ENCODE data around the gene VDAC1. TPM values are rescaled to one million over a fixed set of nuclear protein-coding genes. Genes with fewer than 3 reads are reported as not detected.
A peak's percentile ranks its signal among the peaks of the same experiment; 100 is the strongest.

VDAC1 gene
- total and polyA plus RNA-seq, 10 of the 15 experiments (the other 5 are each of a cell fraction or from before 2014, with no cell fraction given) = 245 to 488 (median 349) TPM

- Histone ChIP-seq H3K4me3 (0 out of 2 replicates have a peak overlapping the region, but pooled peaks have one; percentile 58), H2AFZ (ENCODE audit: control insufficient read depth, low read depth, low read length) (no peak overlapping the region), H3K9ac (ENCODE audit: control insufficient read depth, insufficient read depth, low read length) (no peak overlapping the region), H3K36me3 (ENCODE audit: control insufficient read depth in 2 of 2, insufficient read depth in 2 of 2, low read length in 1 of 2) (peaks cover 10 to 19% of the 10 kb centered on the region in 2 experiments), H3K27me3 (replicated peaks in 1 of 2; ENCODE audit: control insufficient read depth in 2 of 2, insufficient read depth in 2 of 2, low read length in 1 of 2) (no peaks in the 10 kb centered on the region), H3K4me2 (ENCODE audit: control insufficient read depth, insufficient read depth) (no peak overlapping the region), H4K20me1 (ENCODE audit: control insufficient read depth, insufficient read depth) (no peaks in the 10 kb centered on the region), H3K9me3 (replicated peaks; ENCODE audit: control insufficient read depth, insufficient read depth, low read length) (no peaks in the 10 kb centered on the region), H3K4me1 (ENCODE audit: control insufficient read depth, insufficient read depth, low read length) (no peaks in the 10 kb centered on the region), H3K27ac (ENCODE audit: control insufficient read depth, insufficient read depth) (no peak overlapping the region), H3K79me2 (ENCODE audit: control insufficient read depth, insufficient read depth, low read length) (peaks cover 25% of the 10 kb centered on the region)
- intact Hi-C loops (cut with micrococcal nuclease; ENCODE audit: unreplicated experiment) = no loop called here
- DNase-seq (ENCODE audit: low read depth, low spot score) (no peak), FAIRE-seq (no peak), ATAC-seq (no peak)
- RAD21 ChIA-PET (ENCODE audit: unreplicated experiment) = interaction anchor here (1.0 to 2.7 kb wide), 14 partner anchors 8 to 1008 kb away, joined by 3 to 19 read pairs (median 4); no protein-coding TSS in a partner anchor
- in situ Hi-C loops (cut with MboI) = no loop called here
- POLR2A ChIA-PET = interaction anchor here (0.9 to 2.3 kb wide), 9 partner anchors 8 to 146 kb away, joined by 3 to 12 read pairs (median 4); no protein-coding TSS in a partner anchor
- WGBS (ENCODE audit: insufficient coverage, insufficient replicate concordance, low lambda C conversion rate, missing lambda C conversion rate) = 77% methylated on average over 2 of the region's 2 CpGs
- SMC1A ChIA-PET (ENCODE audit: uncharacterized antibody, unreplicated experiment) = interaction anchor here (0.8 to 2.9 kb wide), 17 partner anchors 9 to 224 kb away, joined by 3 to 31 read pairs (median 5); no protein-coding TSS in a partner anchor
- TF ChIP-seq PML (IDR thresholded peaks at IDR 0.05; ENCODE audit: low read length) (0 out of 2 replicates have a peak, but pooled peaks have one; percentile 30), MEF2A (IDR thresholded peaks at IDR 0.05; ENCODE audit: insufficient read depth, low read depth, low read length) (no peak)
- CTCF ChIA-PET = interaction anchor here (0.6 to 4.5 kb wide), 21 partner anchors 9 to 547 kb away, joined by 3 to 41 read pairs (median 4); partner anchors contain the start of gene VDAC1
- no TSS peak for BruUV-seq (replicated peaks)
These were observed 34.4 kb downstream of the VDAC1 start for GRCh38 chr5:133970325-133970909.

DNA sequence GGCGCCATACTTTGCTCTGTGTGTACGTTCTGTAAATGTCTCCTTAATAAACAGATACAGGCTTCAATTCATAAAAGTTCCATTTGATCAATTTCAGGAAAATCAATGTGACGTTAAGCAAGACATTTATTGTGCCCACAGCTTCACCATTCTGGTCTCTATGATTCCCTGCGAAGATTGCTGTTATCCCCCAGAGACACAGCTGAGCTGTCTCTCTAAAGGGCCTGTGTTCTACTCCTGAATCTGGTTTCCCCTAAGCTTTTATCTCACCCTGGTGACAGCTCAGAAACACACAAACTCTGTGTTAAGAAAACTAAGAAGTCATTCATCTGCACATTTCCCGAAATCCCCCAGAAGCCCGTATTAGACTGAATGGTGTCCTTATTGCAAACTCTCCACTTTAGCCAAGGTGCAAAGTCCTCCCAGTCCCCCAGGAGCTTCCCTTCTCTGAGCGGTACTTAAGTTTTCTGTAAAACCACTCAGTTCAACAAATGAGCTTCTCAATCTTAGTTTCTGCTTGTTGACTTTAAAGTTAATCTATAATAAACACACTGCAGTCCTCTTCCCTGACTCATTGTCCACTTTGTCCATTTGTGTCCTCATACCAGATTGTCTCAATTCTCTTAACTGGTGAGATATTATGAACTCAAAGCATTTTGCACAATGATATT, 35.0 kb downstream of the VDAC1 start:
- peak overlapping the region; percentile 50 for H3K4me2 ChIP-seq (ENCODE audit: control insufficient read depth, insufficient read depth)
- ATAC-seq (peak; percentile 46), DNase-seq (ENCODE audit: low read depth, low spot score) (peak; percentile 42), FAIRE-seq (peak; percentile 74)
- intact Hi-C loops (cut with micrococcal nuclease; ENCODE audit: unreplicated experiment) (no loop called here), in situ Hi-C loops (cut with MboI) (no loop called here)
- peaks cover 10 to 18% of the 10 kb centered on the region in 2 experiments for H3K36me3 ChIP-seq (ENCODE audit: control insufficient read depth in 2 of 2, insufficient read depth in 2 of 2, low read length in 1 of 2)
- no peak overlapping the region for H2AFZ ChIP-seq (ENCODE audit: control insufficient read depth, low read depth, low read length)
- BruUV-seq (replicated peaks) = no TSS peak
- H3K4me3 ChIP-seq = peak overlapping the region; percentile 58
- peak overlapping the region; percentile 73 for H3K27ac ChIP-seq (ENCODE audit: control insufficient read depth, insufficient read depth)
- ChIA-PET SMC1A (ENCODE audit: uncharacterized antibody, unreplicated experiment) (interaction anchor here (0.5 to 2.9 kb wide), 21 partner anchors 8 to 828 kb away, joined by 3 to 31 read pairs (median 5); no protein-coding TSS in a partner anchor), CTCF (interaction anchor here (0.6 to 4.5 kb wide), 22 partner anchors 8 to 864 kb away, joined by 3 to 41 read pairs (median 4); partner anchors contain the start of gene VDAC1), RAD21 (ENCODE audit: unreplicated experiment) (interaction anchor here (0.8 to 2.7 kb wide), 22 partner anchors 9 to 1007 kb away, joined by 3 to 19 read pairs (median 4); no protein-coding TSS in a partner anchor), POLR2A (interaction anchor here (0.6 to 2.3 kb wide), 13 partner anchors 9 to 146 kb away, joined by 3 to 12 read pairs (median 3); no protein-coding TSS in a partner anchor)
- H3K9me3 ChIP-seq (replicated peaks; ENCODE audit: control insufficient read depth, insufficient read depth, low read length) = no peaks in the 10 kb centered on the region; the same call in 2 of the 3 replicates
- WGBS (ENCODE audit: insufficient coverage, insufficient replicate concordance, low lambda C conversion rate, missing lambda C conversion rate) = under 1% methylated on average over 7 of the region's 7 CpGs
- H4K20me1 ChIP-seq (ENCODE audit: control insufficient read depth, insufficient read depth) = no peaks in the 10 kb centered on the region
- no peaks in the 10 kb centered on the region for H3K4me1 ChIP-seq (ENCODE audit: control insufficient read depth, insufficient read depth, low read length)
- peak overlapping the region; percentile 91; the same call in 1 of the 2 replicates for H3K9ac ChIP-seq (ENCODE audit: control insufficient read depth, insufficient read depth, low read length)
- peaks cover 29% of the 10 kb centered on the region for H3K79me2 ChIP-seq (ENCODE audit: control insufficient read depth, insufficient read depth, low read length)
- H3K27me3 ChIP-seq (replicated peaks in 1 of 2; ENCODE audit: control insufficient read depth in 2 of 2, insufficient read depth in 2 of 2, low read length in 1 of 2) = no peaks in the 10 kb centered on the region
- TF ChIP-seq DPF2 (IDR thresholded peaks at IDR 0.05) (0 out of 2 replicates have a peak, but pooled peaks have one; percentile 8), SIN3A (IDR thresholded peaks at IDR 0.05; ENCODE audit: low read depth, low read length) (no peak), SKIL (IDR thresholded peaks at IDR 0.05; ENCODE audit: low read depth, poor library complexity, severe bottlenecking) (peak; percentile 33), NR2F1 (conservative IDR thresholded peaks at IDR 0.05) (no peak), NBN (IDR thresholded peaks at IDR 0.05) (peak; percentile 43), POLR2AphosphoS5 (IDR thresholded peaks at IDR 0.05; ENCODE audit: low read length) (peak; percentile 50; the same call in 1 of the 2 replicates), ZNF384 (IDR thresholded peaks at IDR 0.05; ENCODE audit: borderline replicate concordance, low read depth, low read length) (no peak), RCOR1 (conservative IDR thresholded peaks at IDR 0.05; ENCODE audit: low read depth, low read length) (no peak), CREB1 (IDR thresholded peaks at IDR 0.05; ENCODE audit: low read depth) (0 out of 2 replicates have a peak, but pooled peaks have one; percentile 10), IKZF2 (IDR thresholded peaks at IDR 0.05) (peak; percentile 57 to 73; a peak in 2 of 4 replicates)
